Upper lobe of right lung (tissue), 1 donor: ENCODE measurements around the gene IRGC. TPM values are rescaled to one million over a fixed set of nuclear protein-coding genes. Genes with fewer than 3 reads are reported as not detected.

Experiments used
- ATAC-seq: fragments of 200-7000 bp; cut with Tn5 transposase; one replicate; pipeline ENCODE4 v1.9.1; 2020; ENCODE audit warnings: mild to moderate bottlenecking, moderate library complexity
- DNase-seq: peaks from one replicate; pipeline ENCODE4 v3.0.0-alpha.2; 2020
- H3K27ac ChIP-seq: fragments of 200-600 bp; one replicate; pipeline ENCODE4 v1.8.0; 2022
- H3K27me3 ChIP-seq: fragments of 200-600 bp; one replicate; pipeline ENCODE4 v1.8.0; 2022; ENCODE audit warnings: mild to moderate bottlenecking
- H3K36me3 ChIP-seq: fragments of 200-600 bp; one replicate; pipeline ENCODE4 v1.8.0; 2022
- H3K4me1 ChIP-seq: fragments of 200-600 bp; one replicate; pipeline ENCODE4 v1.8.0; 2022
- H3K4me3 ChIP-seq: fragments of 200-600 bp; one replicate; pipeline ENCODE4 v1.8.0; 2022; ENCODE audit warnings: mild to moderate bottlenecking
- H3K9me3 ChIP-seq: fragments of 200-600 bp; one replicate; pipeline ENCODE4 v1.8.0; 2022
- intact Hi-C: fragments of 100-400 bp; cut with DNase I; formaldehyde crosslinking; loops from one replicate; pipeline ENCODE4 v1.11.0; 2022
- total RNA-seq: library from RNA; stranded (reverse); fragmentation: NEBNext Ultra II Directional; extraction: Animal tissue kit (Norgen Biotek cat#: 25700); gene quantifications from one replicate; pipeline ENCODE4 v1.2.1, GENCODE V29; 2021
- TF ChIP-seq, protein P1 (sequence below): fragments of 200-600 bp; IDR thresholded peaks from one replicate; pipeline ENCODE4 v1.8.0; 2022; ENCODE audit warnings: antibody characterized with exemption
- donor health status: DM: no; HTN: yes; CAD: no; lungs with severe emphysema.

The IRGC gene
- total RNA-seq, 1 donor from 2014 or later: not detected

DNA sequence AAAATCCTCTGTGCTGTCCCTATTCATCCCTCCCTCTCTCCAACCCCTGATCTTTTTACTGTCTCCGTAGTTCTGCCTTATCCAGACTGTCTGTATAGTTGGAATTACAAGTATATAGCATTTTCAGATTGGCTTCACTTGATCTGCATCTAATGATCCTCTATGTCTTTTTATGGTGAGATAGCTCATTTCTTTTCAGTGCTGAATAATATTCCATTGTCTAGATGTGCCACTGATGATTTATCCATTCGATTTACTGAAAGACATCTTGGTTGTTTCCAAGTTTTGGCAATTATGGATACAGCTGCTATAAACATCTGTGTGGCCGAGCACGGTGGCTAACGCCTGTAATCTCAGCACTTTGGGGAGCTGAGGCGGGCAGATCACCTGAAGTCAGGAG lies 19.1 kb downstream of the IRGC start:
- peaks cover 81% of the 10 kb centered on the region for H3K36me3 ChIP-seq

DNA sequence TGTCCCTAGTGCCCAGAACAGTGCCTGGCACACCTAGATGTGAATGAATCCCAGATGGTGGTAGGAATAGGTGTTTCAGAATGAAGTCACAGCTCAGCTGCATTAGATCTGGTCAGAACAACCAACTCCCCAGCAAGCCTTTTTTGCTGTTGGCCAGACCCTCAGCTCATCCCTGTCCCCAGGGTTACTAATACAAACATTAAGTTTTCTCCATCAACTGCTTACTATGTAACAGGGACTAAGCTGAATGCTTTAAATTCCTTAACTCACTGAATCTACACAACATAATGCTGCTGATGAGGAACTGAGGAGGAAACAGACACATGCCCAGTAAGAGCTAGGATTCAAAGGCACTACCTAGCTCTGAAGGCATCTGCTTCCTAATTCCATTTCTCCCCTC lies 20.1 kb downstream of the IRGC start:
- Histone ChIP-seq H3K4me3 (no peak overlapping the region), H3K4me1 (peaks cover 11% of the 10 kb centered on the region), H3K9me3 (no peaks in the 10 kb centered on the region), H3K27me3 (no peaks in the 10 kb centered on the region), H3K27ac (no peak overlapping the region), H3K36me3 (peaks cover 81% of the 10 kb centered on the region)
- ATAC-seq (no peak), DNase-seq (no peak)
- intact Hi-C loops: no loop called here
- TF ChIP-seq, protein P1, sequence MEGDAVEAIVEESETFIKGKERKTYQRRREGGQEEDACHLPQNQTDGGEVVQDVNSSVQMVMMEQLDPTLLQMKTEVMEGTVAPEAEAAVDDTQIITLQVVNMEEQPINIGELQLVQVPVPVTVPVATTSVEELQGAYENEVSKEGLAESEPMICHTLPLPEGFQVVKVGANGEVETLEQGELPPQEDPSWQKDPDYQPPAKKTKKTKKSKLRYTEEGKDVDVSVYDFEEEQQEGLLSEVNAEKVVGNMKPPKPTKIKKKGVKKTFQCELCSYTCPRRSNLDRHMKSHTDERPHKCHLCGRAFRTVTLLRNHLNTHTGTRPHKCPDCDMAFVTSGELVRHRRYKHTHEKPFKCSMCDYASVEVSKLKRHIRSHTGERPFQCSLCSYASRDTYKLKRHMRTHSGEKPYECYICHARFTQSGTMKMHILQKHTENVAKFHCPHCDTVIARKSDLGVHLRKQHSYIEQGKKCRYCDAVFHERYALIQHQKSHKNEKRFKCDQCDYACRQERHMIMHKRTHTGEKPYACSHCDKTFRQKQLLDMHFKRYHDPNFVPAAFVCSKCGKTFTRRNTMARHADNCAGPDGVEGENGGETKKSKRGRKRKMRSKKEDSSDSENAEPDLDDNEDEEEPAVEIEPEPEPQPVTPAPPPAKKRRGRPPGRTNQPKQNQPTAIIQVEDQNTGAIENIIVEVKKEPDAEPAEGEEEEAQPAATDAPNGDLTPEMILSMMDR: no peak

More for the DNA sequence above, 19.1 kb downstream of the IRGC start:
- intact Hi-C loops: no loop called here
- Histone ChIP-seq H3K27me3 (no peaks in the 10 kb centered on the region), H3K9me3 (no peaks in the 10 kb centered on the region), H3K4me1 (peaks cover 9% of the 10 kb centered on the region), H3K4me3 (no peak overlapping the region), H3K27ac (no peak overlapping the region)
- DNase-seq (no peak), ATAC-seq (no peak)
- TF ChIP-seq, protein P1: no peak

DNA sequence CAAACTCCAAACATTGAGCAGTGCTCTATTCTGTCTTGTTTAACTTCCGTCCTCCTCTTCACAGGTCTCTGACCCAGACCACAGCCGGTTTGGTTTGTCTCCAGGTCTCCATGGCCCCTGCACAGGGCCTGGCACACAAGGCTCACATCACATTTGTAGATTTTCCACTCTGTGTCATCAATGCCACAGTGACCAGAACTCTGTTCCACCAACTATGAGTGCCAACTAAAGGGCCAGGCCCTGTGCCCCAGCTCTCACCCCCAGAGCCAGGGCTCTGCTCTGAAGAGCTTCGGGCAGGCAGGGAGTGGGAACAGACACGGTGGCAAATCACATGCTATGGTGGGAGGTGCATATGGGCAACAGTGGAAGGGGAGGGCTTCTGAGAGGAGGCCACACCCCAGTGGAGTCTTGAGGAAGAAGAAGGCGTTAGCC lies 22.9 kb downstream of the IRGC start:
- intact Hi-C loops: no loop called here
- H3K27me3 ChIP-seq: no peaks in the 10 kb centered on the region
- TF ChIP-seq, protein P1: no peak
- H3K4me3 ChIP-seq: no peak overlapping the region
- H3K9me3 ChIP-seq: no peaks in the 10 kb centered on the region
- ATAC-seq (peak; percentile 90), DNase-seq (no peak)
- H3K4me1 ChIP-seq: peaks cover 3% of the 10 kb centered on the region
- H3K36me3 ChIP-seq: peaks cover 81% of the 10 kb centered on the region
- H3K27ac ChIP-seq: peak overlapping the region; percentile 58

DNA sequence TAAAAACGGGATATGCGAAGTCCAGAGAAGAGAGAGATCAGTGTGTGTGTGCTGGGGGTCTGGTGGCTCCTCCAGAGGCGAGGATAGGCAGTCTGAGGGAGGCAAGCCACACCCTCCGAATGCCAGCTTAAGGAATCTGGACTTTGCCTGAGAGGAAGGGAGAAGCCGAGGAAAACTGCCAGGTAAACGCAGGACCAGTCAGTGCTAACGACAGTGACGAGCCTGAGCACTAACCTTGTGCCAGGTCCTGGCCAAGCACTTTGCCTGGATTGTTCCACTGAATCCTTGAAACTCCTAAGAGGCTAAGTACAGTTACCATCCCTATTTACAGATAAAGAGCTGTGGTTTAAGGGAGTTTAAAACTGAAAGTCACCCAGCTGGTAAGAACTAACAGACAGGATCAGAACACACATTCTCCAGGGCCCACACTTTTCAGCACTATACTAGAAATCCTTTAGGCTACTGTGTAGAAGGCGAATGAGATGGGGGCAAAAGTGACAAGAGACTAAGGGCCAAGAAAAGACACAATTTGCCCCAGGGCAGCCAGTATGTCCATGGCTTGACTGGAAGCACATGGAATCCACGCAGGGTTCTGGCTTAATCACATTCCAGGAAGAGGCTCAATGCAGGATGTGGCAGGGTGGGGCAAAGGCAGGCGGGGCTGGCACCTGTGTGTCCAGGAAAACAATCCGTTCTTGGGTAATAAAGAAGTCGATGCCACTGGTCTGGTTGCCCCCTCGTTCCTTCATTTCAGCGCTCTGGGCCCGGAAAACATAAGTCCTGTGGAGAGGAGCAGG lies 23.8 kb downstream of the IRGC start:
- H3K4me1 ChIP-seq: peaks cover 7% of the 10 kb centered on the region
- DNase-seq (no peak), ATAC-seq (peak; percentile 50)
- H3K27me3 ChIP-seq: no peaks in the 10 kb centered on the region
- TF ChIP-seq, protein P1: no peak
- H3K36me3 ChIP-seq: peaks cover 82% of the 10 kb centered on the region
- H3K4me3 ChIP-seq: no peak overlapping the region
- peak overlapping the region; percentile 58 for H3K27ac ChIP-seq
- no peaks in the 10 kb centered on the region for H3K9me3 ChIP-seq
- intact Hi-C loops: no loop called here

DNA sequence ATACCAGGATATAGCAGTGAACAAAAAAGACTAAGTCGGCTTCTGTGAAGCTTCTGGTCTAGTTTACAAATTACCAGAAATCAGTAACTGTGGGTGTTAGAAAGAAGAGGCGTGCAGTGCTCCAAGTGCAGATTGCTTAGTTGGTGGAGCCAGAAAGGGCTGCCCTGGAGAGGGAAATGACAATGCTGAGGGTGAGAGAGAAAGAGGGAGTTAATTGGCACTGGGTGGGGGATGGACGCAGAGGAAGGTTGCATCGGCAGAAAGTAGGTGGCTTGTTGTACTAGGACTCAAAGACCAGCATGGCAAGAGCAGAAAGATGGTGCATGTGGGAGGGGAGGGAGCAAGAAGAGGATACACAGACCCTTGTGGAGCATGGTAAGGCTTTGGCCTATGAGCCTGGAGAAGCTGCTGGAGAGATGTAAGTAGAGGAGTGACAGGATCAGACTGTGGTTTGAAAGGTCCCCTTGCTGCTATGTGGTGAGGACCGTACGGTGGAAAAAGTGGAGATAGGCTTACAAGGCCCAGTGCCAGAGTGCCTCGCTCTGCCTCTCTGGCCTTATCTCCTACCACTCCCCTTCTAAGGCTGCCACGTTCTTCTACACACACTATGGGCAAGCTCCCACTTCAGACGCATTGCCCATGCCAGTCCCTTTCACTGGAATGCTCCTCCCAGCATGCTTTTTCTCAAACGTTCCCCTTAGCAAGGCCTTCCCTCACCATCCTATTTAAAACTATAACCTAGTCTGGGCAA lies 25.4 kb downstream of the IRGC start:
- H3K9me3 ChIP-seq: no peaks in the 10 kb centered on the region
- DNase-seq (no peak), ATAC-seq (no peak)
- no peak overlapping the region for H3K4me3 ChIP-seq
- TF ChIP-seq, protein P1: no peak
- H3K27me3 ChIP-seq: no peaks in the 10 kb centered on the region
- H3K27ac ChIP-seq: no peak overlapping the region
- peaks cover 89% of the 10 kb centered on the region for H3K36me3 ChIP-seq
- intact Hi-C loops: no loop called here
- H3K4me1 ChIP-seq: peaks cover 9% of the 10 kb centered on the region
